ENCODE measurements around the gene STAC3. TPM values are rescaled to one million over a fixed set of nuclear protein-coding genes. Genes with fewer than 3 reads are reported as not detected.

Gene STAC3
- total and polyA plus RNA-seq, 9 of the 15 experiments (the other 6 are each of a cell fraction or from before 2014, with no cell fraction given) = 0.45 to 6.4 (median 3.3) TPM

DNA sequence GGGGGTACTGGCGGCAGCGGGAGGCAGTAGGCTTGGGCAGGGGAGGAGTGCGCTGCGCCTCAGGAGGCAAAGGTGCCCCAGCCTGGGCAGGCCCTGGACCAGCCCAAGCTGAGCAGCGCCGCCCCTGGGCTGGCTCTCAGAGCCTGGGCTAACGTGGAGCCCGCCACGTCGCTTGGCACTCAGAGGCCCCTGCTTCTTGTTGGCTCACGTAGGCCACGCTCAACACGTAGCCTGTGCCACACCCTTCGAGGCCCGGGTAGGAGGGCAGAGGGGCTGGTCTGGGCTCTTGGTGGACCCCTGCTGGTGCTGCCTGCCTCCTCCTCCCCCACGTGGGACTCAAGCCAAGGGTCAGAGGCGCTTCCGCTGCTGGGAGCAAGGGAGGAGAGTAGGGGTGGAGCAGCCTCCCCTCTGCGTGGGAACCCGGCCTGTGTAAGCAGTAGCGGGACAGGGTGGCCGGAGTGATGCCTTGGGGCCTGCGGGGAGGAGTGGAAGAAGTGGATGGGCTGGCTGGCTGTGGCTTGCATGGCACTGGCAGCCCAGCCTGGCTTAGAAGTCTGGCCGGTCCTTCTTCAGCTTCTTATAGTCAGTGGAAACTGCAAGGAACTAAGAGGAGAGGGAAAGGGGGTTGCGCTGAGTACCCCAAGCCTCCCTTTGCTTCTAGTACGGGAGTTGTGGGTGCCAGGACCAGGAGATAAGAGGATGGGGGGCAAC lies 15.8 kb downstream of the STAC3 start (continued):
- TF ChIP-seq ZNF12 (CRISPR knock-in tag; IDR thresholded peaks at IDR 0.05) = no peak
- no peak for TF ChIP-seq HMG20B (CRISPR knock-in tag; IDR thresholded peaks at IDR 0.05)
- TF ChIP-seq, protein P1, sequence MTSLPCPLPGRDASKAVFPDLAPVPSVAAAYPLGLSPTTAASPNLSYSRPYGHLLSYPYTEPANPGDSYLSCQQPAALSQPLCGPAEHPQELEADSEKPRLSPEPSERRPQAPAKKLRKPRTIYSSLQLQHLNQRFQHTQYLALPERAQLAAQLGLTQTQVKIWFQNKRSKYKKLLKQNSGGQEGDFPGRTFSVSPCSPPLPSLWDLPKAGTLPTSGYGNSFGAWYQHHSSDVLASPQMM (CRISPR knock-in tag; IDR thresholded peaks at IDR 0.05) = no peak
- peak; percentile 20; the same call in 1 of the 2 replicates for TF ChIP-seq CREM (IDR thresholded peaks at IDR 0.05; ENCODE audit: low read depth)
- TF ChIP-seq, protein P2, sequence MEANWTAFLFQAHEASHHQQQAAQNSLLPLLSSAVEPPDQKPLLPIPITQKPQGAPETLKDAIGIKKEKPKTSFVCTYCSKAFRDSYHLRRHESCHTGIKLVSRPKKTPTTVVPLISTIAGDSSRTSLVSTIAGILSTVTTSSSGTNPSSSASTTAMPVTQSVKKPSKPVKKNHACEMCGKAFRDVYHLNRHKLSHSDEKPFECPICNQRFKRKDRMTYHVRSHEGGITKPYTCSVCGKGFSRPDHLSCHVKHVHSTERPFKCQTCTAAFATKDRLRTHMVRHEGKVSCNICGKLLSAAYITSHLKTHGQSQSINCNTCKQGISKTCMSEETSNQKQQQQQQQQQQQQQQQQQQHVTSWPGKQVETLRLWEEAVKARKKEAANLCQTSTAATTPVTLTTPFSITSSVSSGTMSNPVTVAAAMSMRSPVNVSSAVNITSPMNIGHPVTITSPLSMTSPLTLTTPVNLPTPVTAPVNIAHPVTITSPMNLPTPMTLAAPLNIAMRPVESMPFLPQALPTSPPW (CRISPR knock-in tag; IDR thresholded peaks at IDR 0.05) = peak; percentile 44
- TF ChIP-seq GABPA (tag; conservative IDR thresholded peaks at IDR 0.05; ENCODE audit: low read depth) = no peak; the same call in 1 of the 2 replicates
- TF ChIP-seq, protein P3, sequence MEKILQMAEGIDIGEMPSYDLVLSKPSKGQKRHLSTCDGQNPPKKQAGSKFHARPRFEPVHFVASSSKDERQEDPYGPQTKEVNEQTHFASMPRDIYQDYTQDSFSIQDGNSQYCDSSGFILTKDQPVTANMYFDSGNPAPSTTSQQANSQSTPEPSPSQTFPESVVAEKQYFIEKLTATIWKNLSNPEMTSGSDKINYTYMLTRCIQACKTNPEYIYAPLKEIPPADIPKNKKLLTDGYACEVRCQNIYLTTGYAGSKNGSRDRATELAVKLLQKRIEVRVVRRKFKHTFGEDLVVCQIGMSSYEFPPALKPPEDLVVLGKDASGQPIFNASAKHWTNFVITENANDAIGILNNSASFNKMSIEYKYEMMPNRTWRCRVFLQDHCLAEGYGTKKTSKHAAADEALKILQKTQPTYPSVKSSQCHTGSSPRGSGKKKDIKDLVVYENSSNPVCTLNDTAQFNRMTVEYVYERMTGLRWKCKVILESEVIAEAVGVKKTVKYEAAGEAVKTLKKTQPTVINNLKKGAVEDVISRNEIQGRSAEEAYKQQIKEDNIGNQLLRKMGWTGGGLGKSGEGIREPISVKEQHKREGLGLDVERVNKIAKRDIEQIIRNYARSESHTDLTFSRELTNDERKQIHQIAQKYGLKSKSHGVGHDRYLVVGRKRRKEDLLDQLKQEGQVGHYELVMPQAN (IDR thresholded peaks at IDR 0.05; ENCODE audit: borderline replicate concordance) = no peak
- TF ChIP-seq, protein P4, sequence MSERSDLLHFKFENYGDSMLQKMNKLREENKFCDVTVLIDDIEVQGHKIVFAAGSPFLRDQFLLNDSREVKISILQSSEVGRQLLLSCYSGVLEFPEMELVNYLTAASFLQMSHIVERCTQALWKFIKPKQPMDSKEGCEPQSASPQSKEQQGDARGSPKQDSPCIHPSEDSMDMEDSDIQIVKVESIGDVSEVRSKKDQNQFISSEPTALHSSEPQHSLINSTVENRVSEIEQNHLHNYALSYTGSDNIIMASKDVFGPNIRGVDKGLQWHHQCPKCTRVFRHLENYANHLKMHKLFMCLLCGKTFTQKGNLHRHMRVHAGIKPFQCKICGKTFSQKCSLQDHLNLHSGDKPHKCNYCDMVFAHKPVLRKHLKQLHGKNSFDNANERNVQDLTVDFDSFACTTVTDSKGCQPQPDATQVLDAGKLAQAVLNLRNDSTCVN (CRISPR knock-in tag; IDR thresholded peaks at IDR 0.05) = no peak
- TF ChIP-seq ZNF239 (CRISPR knock-in tag; IDR thresholded peaks at IDR 0.05) = no peak
- no peak for TF ChIP-seq NFE2L1 (tag; IDR thresholded peaks at IDR 0.05; ENCODE audit: borderline replicate concordance, low read depth)
- no peak for TF ChIP-seq FOXK2 (conservative IDR thresholded peaks at IDR 0.05 in 1 of 2, IDR thresholded peaks at IDR 0.05 in 1 of 2; ENCODE audit: low read depth in 2 of 2)
- TF ChIP-seq ZNF408 (CRISPR knock-in tag; IDR thresholded peaks at IDR 0.05; ENCODE audit: low read depth) = no peak
- no peak for TF ChIP-seq TAF9B (IDR thresholded peaks at IDR 0.05; ENCODE audit: partially characterized antibody)
- TF ChIP-seq SPI1 (IDR thresholded peaks at IDR 0.05; ENCODE audit: borderline replicate concordance, low read depth, low read length) = no peak
- TF ChIP-seq PRPF4 (IDR thresholded peaks at IDR 0.05; ENCODE audit: insufficient read depth, low read depth, low read length, poor library complexity, severe bottlenecking) = no peak
- TF ChIP-seq, protein P5, sequence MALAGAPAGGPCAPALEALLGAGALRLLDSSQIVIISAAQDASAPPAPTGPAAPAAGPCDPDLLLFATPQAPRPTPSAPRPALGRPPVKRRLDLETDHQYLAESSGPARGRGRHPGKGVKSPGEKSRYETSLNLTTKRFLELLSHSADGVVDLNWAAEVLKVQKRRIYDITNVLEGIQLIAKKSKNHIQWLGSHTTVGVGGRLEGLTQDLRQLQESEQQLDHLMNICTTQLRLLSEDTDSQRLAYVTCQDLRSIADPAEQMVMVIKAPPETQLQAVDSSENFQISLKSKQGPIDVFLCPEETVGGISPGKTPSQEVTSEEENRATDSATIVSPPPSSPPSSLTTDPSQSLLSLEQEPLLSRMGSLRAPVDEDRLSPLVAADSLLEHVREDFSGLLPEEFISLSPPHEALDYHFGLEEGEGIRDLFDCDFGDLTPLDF (CRISPR knock-in tag; IDR thresholded peaks at IDR 0.05) = no peak
- 0 out of 2 replicates have a peak, but pooled peaks have one; percentile 19 for TF ChIP-seq ARID1B (IDR thresholded peaks at IDR 0.05)
- TF ChIP-seq NFE2 (IDR thresholded peaks at IDR 0.05; ENCODE audit: low read depth) = no peak
- TF ChIP-seq, protein P6, sequence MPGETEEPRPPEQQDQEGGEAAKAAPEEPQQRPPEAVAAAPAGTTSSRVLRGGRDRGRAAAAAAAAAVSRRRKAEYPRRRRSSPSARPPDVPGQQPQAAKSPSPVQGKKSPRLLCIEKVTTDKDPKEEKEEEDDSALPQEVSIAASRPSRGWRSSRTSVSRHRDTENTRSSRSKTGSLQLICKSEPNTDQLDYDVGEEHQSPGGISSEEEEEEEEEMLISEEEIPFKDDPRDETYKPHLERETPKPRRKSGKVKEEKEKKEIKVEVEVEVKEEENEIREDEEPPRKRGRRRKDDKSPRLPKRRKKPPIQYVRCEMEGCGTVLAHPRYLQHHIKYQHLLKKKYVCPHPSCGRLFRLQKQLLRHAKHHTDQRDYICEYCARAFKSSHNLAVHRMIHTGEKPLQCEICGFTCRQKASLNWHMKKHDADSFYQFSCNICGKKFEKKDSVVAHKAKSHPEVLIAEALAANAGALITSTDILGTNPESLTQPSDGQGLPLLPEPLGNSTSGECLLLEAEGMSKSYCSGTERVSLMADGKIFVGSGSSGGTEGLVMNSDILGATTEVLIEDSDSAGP (CRISPR knock-in tag; IDR thresholded peaks at IDR 0.05) = no peak
